ENCODE results near the gene HOXD4.
A peak's percentile ranks its signal among the peaks of the same experiment; 100 is the strongest.

HOXD4 gene

DNA sequence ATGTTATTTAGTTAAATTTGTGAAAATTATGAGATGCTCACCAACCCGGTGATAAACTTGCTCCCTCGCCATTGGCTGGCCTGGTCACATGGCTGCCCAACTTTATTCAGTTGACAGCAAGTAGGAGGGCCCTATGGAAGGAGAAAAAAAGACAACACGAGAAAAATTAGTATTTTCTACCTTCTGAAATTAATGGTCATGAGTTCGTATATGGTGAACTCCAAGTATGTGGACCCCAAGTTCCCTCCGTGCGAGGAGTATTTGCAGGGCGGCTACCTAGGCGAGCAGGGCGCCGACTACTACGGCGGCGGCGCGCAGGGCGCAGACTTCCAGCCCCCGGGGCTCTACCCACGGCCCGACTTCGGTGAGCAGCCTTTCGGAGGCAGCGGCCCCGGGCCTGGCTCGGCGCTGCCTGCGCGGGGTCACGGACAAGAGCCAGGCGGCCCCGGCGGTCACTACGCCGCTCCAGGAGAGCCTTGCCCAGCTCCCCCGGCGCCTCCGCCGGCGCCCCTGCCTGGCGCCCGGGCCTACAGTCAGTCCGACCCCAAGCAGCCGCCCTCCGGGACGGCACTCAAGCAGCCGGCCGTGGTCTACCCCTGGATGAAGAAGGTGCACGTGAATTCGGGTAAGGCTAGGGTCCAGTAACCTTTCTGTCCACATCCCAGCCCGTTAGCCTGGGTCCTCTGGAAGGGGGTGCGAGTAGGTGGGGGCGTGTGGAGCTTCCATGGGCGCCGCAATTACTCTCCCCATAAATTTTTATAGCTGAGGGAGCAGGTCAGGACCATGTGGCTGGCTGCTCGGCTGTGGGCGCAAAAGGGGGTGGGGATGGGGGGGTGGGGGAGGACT lies at the start of gene HOXD4:
TSS of gene HOXD4 (plus strand) at position 109 of the 846 bp plus-strand sequence. CDS start at position 193, 84 bp downstream.
- DNase-seq (ENCODE audit: low spot score), result no peak

DNA sequence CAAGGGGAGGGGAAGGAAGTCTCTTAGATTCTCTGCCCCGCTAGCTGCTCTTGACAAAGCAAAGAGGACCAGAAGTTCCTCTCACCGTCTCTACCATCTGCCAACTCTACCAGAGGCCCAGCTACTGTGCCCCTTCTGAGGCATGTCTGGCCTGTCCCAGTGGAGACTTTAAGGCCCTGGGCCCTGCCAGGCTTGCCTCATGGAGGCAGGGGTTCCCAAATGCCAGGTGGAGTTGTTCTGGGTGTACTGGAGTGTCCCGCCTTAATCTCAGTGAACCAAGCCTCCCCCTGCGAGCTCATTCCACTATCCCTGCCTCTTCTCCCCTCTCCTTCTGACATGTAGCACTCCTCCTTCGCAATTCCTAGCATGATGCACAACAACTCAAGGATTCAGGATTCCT lies 49.5 kb upstream of the HOXD4 start:
- no peak for DNase-seq (ENCODE audit: low spot score)

DNA sequence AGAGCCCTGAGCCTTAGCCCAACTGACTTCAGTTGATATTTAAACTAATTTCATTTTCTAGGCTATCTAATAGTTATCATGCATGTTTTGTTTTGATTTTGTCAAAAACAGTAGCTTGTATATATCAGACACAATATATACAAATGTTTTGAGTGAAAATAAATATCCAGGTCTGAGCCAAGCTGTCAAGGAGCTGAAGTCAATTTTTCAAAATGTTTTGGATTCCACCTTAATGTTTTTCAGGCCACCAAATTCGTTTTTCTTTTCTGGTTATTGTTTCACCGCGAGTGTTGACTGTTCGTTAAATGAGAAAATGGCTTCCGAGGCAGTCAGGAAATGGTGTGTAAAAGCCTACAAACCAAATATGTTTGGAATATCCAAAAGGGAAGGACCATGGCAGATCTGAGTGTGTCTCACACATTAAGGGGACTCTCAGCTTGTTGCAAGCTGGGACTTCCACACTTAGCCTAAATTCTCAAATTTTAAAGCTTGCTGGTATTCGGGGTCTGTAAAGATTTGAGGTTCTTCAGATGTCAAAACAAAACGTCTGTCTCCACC lies 49.0 kb upstream of the HOXD4 start:
- no peak for DNase-seq (ENCODE audit: low spot score)

DNA sequence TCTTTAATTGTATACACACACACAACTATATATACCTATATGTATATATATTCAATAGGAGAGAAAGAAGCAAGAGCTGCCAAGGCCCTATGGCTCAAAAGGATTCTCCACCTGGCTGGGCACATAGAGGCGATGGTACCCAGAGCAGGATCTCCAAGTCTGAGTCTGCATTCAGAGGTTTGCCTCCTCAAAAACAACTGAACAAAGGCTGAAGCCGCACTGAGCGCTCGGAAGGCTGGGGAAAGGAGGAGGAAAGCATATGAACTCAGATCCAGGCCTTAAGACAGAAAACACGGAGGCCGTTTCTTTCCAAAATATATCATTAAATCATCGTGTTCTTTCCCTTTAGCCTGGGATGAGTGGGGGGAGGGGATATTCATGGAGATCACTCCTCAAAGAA lies 48.2 kb upstream of the HOXD4 start:
- DNase-seq (ENCODE audit: low spot score), result no peak

DNA sequence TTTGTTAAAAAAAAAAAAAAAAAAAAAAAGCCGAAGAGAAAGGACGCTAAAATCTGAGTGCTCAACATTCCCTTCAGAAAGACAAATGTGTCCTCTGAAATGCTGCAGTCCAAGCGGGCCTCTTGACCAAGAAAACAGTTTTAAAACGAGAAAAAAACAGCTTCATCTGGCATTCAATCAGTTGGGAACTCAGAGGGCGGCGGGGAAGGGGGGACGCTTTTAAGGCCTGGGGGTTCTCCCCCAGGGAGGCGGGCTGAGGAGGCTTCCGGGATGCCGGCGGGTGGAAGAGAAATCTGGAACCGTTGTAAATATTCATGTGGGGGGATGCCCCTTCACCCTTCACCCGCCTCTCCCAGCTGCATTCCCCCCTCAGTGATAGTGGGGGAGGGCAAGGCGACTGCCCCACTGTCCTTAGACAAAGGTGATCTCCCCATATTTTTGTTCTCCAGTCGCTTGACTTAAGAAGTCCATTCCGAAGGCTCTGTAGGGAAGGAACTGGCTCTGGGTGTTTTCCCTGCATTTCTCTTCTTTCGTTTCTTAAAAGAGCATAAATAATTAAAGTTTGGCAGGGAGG lies 47.5 kb upstream of the HOXD4 start:
- DNase-seq (ENCODE audit: low spot score), result no peak

DNA sequence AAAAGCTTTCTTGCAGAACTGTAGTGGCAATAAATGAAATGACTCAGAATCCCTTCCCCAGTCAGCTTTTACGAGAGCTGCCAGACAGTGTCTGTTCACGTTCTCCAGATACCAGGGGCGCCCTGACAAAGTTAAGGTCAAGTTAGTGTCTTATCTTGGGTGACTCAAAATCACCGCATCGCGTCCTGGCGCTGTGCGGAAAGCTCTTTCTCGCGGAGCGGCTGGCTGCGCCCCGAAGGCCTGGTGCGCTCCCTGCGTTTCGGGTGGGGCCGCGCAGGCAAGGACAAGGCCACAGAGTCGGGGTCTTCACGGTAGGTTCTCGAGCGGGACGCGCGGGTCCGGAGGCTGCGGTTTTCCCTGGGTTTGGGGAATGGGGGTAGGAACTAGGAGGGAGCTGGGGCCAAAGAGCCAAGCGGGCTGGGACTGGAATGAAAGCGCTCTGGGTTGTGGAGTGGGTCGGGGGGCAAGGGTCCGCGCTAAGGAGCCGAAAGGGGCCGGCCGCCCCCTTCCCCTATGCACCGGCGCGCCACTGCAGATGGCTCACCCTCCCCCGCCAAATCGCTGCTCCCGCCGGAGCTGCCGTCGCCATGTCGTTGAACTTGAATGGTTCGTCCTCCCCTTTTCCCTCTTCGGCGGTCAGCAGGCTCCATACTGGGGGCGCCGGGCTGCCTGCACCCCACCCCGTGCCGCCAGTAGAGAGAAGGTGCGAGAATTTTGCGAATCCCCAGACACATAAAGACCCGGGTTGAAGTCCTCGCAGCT lies 46.9 kb upstream of the HOXD4 start:
- peak; percentile 59 for DNase-seq (ENCODE audit: low spot score)

DNA sequence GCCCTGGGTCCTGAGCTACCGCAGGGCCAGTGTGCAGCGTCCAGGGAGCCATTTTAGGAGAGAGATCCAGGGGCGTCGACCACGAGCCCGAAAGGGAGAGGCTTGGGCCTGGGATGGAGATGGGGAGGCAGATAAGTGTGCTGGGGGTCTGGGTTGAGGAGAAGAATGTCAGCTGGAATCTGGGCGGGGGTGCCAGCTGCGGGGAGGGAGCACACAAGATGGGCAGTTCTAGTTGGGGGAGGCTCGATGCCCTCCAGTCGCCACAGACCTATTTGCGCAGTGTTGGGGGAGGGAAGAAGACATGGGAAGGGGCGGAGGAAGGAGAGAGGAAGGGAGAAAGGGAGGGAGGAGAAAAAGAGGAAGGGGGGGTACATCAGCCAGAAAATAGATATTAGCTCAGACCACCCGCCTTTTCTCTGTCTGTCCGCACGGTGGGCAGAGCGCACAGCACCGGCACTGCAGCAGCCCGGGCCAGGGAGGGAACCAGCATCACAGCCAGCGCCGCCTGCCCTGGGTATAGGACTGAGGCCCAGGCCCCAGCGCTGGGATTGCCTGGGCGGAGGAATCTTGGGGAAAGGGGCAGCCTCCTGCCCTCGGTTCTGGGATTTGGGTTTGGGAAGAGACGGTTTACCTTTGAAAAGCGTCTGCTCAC lies 46.1 kb upstream of the HOXD4 start:
- DNase-seq (ENCODE audit: low spot score), result no peak

DNA sequence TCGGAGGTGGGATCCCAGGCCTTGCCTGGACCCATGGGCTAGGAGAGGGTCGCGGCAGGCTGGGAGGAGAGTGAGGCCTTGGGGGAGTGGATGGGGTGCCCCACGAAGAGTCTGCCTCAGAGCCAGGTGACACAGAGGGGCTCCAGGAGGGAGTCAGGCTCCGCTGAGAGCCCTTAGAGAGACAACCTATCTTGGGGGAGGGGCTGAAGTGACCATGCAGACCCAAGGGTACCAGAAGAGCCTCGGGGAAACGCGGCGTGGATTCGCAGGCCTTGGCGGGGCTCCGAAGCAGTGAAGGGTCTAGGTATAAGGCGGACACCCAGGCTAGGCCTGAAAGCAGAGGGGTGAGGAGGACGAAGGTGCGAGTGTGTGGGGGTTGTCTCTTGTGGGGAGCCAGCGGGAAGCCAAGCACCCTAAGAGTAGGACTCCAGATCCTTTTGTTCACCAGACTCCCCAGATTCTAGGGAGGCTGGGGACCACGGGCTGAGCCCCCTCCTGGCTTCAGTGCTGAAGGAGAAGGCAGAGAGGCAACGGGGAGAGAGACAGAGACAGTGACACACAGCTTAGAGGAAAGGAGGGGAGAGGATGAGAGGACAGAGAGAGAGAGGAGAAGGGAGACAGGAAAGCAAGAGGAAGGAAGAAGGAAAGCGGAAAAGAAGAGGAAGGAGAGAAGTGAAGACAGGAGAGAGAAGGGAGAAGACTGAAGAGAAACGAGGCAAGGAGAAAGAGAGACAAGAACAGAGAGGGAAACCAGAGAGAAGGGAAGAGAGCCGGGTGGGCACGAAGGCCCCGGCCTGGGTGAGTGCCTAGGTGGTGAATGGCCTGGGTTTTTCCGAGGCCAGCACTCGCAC lies 45.4 kb upstream of the HOXD4 start:
- DNase-seq (ENCODE audit: low spot score), result no peak

DNA sequence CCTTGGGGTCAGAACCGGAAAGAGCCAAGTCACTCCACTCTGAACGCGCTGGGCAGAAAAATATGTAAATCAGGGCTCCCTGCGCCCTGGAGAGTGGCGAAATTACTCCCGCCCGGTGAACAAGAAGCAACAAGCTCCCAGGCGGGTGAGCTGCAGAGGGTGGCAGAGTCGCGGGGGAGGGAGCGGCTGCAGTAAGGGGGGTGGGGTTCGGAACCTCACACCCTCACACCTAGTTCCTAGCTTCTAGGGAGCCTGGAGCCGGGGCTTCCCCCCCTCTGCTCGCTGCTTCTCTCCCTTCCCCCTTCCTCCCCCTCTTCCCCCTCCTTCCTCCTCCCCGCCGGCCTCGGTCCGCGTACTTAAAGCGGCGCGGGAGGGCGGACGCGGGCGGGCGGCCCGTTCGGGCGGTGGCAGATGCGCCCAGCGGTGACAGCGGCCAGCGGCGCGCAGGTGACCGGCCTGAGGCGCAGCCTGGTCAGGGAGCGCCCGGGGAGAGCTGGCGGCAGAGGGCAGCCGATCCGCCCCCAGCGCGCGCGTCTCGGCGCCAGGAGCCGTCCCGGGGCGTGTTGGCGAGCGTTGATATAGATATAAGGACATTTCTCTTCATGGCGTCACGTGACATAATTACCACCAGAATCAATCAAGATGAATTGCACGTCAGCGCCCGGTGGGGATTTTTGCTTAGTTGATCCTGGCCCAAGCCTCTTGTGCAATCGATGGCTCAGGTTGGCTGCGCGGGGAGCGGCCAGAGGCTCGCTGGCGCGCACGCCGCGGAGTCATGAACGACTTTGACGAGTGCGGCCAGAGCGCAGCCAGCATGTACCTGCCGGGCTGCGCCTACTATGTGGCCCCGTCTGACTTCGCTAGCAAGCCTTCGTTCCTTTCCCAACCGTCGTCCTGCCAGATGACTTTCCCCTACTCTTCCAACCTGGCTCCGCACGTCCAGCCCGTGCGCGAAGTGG lies 44.5 kb upstream of the HOXD4 start, which contains the start of gene HOXD11:
TSS of gene HOXD11 (plus strand) at position 700 of the 959 bp plus-strand sequence. CDS start at position 776, 76 bp downstream.
- peak; percentile 64 for DNase-seq (ENCODE audit: low spot score)

DNA sequence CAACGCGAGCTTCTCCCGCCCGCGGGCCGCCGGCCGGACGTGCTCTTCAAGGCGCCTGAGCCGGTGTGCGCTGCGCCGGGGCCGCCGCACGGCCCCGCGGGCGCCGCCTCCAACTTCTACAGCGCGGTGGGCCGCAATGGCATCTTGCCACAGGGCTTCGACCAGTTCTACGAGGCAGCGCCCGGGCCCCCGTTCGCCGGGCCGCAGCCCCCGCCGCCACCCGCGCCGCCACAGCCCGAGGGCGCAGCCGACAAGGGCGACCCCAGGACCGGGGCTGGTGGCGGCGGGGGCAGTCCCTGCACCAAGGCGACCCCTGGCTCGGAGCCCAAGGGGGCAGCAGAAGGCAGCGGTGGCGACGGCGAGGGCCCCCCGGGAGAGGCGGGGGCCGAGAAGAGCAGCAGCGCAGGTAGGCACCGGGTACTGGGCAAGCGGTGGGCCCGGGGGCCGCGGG lies 43.6 kb upstream of the HOXD4 start:
- DNase-seq (ENCODE audit: low spot score), result no peak

DNA sequence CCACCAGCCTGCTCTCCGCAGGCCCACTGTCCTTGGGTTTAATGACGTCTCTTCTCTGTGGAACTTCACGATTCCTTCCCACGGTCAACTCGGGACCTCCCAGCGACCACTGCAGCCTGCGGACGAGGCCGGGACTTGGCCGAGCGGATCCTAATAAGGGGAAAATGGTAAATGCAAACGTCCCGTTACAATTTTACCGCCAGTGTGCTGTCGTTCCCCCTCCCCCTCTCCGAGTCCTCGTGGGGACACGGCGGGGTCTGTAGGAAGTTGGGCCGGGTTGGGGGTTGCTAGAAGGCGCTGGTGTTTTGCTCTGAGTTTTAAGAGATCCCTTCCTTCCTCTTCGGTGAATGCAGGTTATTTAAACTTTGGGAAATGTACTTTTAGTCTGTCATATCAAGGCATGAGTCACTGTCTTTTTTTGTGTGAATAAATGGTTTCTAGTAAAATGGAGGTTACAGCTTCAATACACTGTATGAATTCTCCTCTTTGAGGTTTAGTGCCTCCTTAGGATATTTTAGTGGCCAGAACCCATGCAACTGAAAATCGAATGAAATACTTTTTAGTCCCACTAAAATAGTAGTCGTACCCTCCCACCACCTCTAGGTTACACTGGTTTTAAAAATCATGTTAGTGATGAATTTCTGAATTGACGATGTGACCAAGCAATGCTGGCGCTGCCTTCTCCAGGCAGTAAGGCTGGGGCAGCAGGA lies 42.0 kb upstream of the HOXD4 start:
- no peak for DNase-seq (ENCODE audit: low spot score)

DNA sequence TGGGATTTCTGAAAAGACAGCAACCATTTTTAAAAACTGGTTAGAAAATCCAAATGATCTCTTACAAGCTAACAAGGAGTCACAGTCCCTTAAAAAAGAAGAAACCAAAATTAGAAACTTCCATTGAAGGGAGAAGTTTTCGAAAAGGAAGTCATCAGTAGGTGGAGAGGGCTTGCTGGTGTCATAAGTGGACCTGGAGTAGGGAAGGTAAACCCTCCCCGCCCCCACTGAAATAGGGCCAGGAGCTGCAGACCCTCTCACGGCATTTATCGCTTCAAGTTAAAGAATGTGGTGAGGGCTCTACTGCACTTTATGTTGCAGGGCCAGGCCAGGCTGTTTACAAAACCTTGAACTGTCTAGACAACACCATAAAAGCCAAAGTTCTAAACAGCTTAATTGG lies 41.4 kb upstream of the HOXD4 start:
- no peak for DNase-seq (ENCODE audit: low spot score)

DNA sequence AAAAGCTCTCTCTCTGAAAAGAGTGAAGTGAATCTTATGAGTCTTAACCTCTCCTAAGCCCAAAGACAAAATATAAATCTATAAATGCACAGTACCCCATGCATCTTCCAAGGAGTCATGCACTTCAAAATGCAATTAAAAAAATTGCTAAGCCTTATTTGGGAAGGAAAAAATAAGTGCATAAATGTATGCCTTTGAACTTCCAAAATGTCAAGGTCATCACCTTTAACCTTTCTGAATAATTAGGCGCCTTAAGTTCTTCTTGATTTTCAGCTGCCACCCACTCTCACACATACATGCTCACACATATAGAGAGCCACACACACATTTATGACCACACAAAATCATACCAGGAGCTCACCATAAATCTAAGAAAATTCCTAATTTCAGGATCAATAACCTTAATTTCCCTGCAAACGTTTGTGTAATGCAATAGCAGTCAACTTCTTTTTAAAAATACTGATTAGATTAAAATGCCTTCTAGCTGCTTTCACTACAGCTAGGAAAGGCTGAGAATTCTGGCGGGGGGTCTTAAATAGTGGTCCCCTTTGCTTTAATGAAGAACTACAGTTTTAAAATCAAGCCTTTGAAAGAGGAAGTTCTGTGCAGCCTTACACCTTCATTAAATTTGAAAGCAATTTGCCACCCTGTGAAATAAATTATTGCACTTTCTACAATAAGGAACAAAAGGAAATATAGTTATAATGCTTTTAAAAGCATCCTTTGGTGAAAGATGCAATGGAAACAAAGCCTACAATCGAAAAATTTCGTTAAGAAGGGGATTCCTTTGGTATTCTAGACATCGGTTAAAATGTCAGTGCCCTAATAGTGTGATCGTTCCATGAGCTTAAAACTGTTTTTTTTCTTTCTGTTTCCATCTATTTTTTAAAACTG lies 40.7 kb upstream of the HOXD4 start:
- no peak for DNase-seq (ENCODE audit: low spot score)

DNA sequence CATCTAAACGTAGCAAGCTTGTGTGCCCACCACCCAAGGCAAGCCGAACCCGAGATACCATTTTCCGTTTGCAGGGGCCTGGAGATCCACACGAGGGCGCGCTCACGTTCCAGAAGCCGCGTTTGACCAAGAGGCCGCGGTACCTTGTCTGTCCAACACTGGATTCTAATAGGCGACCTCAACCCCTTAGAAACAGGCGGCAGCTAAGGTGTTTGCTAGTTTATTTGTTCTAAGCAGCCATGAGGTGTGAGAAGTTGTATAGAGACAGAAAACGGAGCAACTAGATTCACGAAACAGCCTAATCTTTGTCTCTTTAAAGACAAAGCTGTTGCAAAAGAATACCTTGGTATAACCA lies 40.1 kb upstream of the HOXD4 start:
- DNase-seq (ENCODE audit: low spot score), result peak; percentile 48

DNA sequence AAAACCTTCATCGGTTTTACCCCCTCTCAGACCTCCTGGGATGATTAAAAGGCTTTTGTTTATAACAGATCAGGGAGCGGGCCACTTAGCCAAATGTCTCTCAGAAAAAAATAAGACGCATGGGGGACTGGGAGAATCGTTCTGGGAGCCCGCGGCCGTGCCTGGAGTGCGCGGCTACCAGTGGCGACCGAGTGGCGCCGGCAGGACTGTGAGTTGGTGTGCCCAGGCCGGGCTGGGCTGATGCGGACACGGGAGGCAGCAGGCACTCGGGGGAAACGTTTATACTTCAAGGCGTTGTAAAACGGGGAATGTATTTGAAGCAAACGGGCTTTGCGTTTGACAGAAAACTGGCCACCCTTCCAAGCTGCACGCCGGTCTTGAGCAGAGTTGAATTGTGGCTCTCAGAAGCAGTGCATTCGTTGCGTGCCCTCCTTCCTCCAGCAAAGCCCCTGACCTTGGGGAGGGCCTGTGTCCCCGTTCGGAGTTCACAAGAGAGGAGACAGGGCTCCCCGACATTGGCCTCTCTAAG lies 39.4 kb upstream of the HOXD4 start:
- no peak for DNase-seq (ENCODE audit: low spot score)

DNA sequence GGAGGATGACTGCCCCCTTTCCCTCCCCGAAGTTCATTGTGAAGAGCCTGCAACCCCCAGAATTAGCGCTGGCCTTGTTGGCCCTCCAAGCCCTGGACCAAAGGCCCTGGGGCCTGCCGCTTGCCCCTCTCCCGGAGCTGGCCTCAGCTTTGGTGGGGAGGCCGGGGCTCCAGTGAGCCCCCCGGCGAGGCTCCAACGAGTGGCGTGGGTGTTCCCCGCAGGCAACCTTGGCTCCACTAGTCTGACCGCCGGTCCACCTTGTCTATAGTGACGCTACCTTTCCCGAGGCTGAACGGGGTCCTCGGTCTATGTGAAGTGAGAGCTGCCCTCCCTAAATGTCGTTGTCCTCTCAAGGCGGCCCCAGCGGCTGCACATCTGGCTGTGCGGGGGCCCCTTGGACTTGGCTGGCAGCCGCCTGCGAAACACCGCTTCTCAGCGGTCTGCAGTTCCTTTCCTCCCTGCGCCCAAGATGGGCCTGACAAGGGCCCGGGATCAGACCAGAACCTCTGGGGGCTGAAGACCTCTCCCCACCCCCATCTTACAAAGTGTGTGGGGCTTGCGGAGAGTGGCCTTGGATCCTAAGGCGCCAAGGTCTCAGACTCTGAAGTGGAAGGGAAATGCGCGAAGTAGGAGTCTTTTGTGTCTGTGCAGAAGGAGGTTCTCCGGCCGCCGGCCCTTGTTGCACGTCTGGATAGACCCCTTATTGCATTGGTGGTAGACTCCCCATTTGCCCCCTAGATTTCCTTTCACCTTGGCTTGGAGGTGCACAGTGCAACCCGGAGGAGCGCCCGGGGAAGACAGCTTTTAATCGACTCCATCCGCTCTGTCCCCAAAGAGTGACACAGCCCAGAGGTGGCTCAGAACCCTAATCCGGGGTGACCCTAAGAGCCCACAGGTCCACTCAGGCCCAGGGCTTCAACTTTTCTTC lies 38.7 kb upstream of the HOXD4 start:
- no peak for DNase-seq (ENCODE audit: low spot score)

Measured in SW480 (cell line).